Uterus (tissue), 2 donors: Measurements from ENCODE around the gene PRKCE.

ENCODE experiments used
- POLR2A ChIP-seq, 2 donors: fragments of 450-650 bp; IDR thresholded peaks; one replicate each; pipeline ENCODE4 v1.6.1; 2016; ENCODE audit warnings: antibody characterized with exemption in 2 of 2, mild to moderate bottlenecking in 1 of 2, moderate library complexity in 1 of 2
- TF ChIP-seq, protein P1 (sequence below), 4 experiments: fragments of 200-600 bp in 2 of 4; fragments of 450-650 bp in 2 of 4; sonication (generic) in 2 of 4; IDR thresholded peaks; one replicate each; pipeline ENCODE4 v1.5.1; 2016 to 2019; ENCODE audit warnings: antibody characterized with exemption in 4 of 4, mild to moderate bottlenecking in 2 of 4, moderate library complexity in 1 of 4

GRCh38 chr2:46010925-46011490, 359.5 kb downstream of the PRKCE start:
- TF ChIP-seq, protein P1, sequence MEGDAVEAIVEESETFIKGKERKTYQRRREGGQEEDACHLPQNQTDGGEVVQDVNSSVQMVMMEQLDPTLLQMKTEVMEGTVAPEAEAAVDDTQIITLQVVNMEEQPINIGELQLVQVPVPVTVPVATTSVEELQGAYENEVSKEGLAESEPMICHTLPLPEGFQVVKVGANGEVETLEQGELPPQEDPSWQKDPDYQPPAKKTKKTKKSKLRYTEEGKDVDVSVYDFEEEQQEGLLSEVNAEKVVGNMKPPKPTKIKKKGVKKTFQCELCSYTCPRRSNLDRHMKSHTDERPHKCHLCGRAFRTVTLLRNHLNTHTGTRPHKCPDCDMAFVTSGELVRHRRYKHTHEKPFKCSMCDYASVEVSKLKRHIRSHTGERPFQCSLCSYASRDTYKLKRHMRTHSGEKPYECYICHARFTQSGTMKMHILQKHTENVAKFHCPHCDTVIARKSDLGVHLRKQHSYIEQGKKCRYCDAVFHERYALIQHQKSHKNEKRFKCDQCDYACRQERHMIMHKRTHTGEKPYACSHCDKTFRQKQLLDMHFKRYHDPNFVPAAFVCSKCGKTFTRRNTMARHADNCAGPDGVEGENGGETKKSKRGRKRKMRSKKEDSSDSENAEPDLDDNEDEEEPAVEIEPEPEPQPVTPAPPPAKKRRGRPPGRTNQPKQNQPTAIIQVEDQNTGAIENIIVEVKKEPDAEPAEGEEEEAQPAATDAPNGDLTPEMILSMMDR (IDR thresholded peaks at IDR 0.05), result peak; percentile 51 to 71 (median 65)
- no peak for TF ChIP-seq POLR2A (IDR thresholded peaks at IDR 0.05)
